PC-9 (cell line): ENCODE results near the gene ELK3.

Experiments
- EZH2 ChIP-seq: fragments of 200-600 bp; sonication (generic); IDR thresholded peaks from 2 replicates; pipeline ENCODE4 v1.8.0; 2017; ENCODE audit warnings: antibody characterized with exemption, low read depth
- TF ChIP-seq, protein P1 (sequence below): fragments of 200-600 bp; sonication (generic); conservative IDR thresholded peaks from 2 replicates; pipeline ENCODE4 v1.6.1; 2017; ENCODE audit warnings: mixed run types, antibody characterized with exemption, mild to moderate bottlenecking, moderate library complexity

DNA sequence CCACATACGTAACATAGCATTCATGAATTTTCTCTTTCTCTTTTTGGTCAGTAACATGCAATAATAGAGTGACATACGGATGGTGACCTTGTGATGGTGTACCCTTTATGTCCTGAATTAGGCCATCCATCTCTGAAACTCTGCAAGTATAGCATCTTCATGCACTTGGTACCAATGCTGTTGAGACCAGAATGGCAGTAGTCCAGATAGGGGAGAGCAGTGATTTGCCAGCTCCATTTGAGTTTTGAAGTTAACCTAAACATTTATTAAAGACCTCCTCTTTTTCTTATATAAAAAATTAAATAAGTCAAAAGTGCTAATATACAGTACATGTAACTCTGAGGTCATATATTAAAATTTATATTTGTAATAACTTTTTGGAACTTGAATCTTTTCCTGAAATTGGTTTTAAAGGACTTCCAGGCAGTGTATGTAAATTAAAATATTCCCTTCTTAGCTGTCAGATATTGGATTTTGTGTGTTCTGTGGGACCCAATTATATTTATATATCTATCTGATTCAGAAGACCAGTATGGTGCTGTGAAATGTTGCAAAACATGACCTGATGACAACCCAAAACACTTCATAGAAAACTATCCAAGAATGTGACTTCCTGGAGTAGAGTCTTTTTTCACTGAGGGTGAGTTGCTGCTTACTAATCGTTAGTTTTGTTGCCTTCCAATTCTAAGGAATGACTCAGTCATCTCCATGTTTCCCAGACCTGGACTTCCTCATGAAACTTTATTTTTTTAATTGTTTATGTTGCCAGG, 3.5 kb downstream of the ELK3 start:
- TF ChIP-seq, protein P1, sequence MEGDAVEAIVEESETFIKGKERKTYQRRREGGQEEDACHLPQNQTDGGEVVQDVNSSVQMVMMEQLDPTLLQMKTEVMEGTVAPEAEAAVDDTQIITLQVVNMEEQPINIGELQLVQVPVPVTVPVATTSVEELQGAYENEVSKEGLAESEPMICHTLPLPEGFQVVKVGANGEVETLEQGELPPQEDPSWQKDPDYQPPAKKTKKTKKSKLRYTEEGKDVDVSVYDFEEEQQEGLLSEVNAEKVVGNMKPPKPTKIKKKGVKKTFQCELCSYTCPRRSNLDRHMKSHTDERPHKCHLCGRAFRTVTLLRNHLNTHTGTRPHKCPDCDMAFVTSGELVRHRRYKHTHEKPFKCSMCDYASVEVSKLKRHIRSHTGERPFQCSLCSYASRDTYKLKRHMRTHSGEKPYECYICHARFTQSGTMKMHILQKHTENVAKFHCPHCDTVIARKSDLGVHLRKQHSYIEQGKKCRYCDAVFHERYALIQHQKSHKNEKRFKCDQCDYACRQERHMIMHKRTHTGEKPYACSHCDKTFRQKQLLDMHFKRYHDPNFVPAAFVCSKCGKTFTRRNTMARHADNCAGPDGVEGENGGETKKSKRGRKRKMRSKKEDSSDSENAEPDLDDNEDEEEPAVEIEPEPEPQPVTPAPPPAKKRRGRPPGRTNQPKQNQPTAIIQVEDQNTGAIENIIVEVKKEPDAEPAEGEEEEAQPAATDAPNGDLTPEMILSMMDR = no peak
- no peak for TF ChIP-seq EZH2
